ENCODE data around the gene URGCP. TPM values are rescaled to one million over a fixed set of nuclear protein-coding genes. Genes with fewer than 3 reads are reported as not detected.
A peak's percentile ranks its signal among the peaks of the same experiment; 100 is the strongest.

URGCP gene
- total and polyA plus RNA-seq, 3 experiments from 2014 or later, result 33.1 to 37.8 (median 34.7) TPM

GRCh38 chr7:43925984-43926797 lies 19.8 kb upstream of the URGCP start, which contains the start of gene UBE2D4:
TSS of gene UBE2D4 (plus strand) at chr7:43926436. CDS start at chr7:43926533, 97 bp downstream.
- H3K27ac ChIP-seq (ENCODE audit: low read depth, low read length), result peak within 1 kb of the TSS; percentile 92
- H3K9me3 ChIP-seq (ENCODE audit: low read length), result no peaks in the 10 kb centered on the region
- DNase-seq, result peak; percentile 79 to 92 (median 86)
- Mint-ChIP-seq H3K4me3 (peak within 1 kb of the TSS; percentile 89 to 99 (median 92)), H3K36me3 (peaks cover 0 to 4% (median 3%) of the 10 kb centered on the region in 3 donors), H3K27me3 (no peaks in the 10 kb centered on the region), H3K9me3 (no peaks in the 10 kb centered on the region), H3K4me1 (peaks cover 21 to 42% (median 34%) of the 10 kb centered on the region in 3 donors), H3K27ac (peak within 1 kb of the TSS; percentile 87 to 98 (median 96))
- H3K27me3 ChIP-seq (ENCODE audit: insufficient read depth, low read length, poor library complexity, severe bottlenecking), result no peaks in the 10 kb centered on the region
- ChIA-PET CTCF (interaction anchor here (1.2 kb wide), 1 partner anchor 13 kb away, joined by 3 read pairs; no protein-coding TSS in a partner anchor), POLR2A (interaction anchor here (1.6 kb wide), 3 partner anchors 19 to 960 kb away, joined by 3 to 10 read pairs (median 7); partner anchors contain the start of genes MRPS24, PURB and URGCP)
- H3K36me3 ChIP-seq (ENCODE audit: insufficient read depth, low read length), result no peaks in the 10 kb centered on the region
- H3K4me3 ChIP-seq (ENCODE audit: low read length), result peak within 1 kb of the TSS; percentile 72
- H3K4me1 ChIP-seq (ENCODE audit: insufficient read depth, low read length), result peaks cover 25% of the 10 kb centered on the region

GRCh38 chr7:43922726-43923125 lies 16.3 kb upstream of the URGCP start:
- POLR2A ChIA-PET, result no interaction called here
- Mint-ChIP-seq H3K27ac (peak overlapping the region in 1 of 8 donors; percentile 2), H3K36me3 (peaks cover 0 to 18% (median 3%) of the 10 kb centered on the region in 3 donors)

GRCh38 chr7:43921423-43921822 lies 15.0 kb upstream of the URGCP start:
- no peaks in the 10 kb centered on the region for H3K9me3 Mint-ChIP-seq
- peaks cover 13 to 36% (median 16%) of the 10 kb centered on the region in 3 donors for H3K4me1 Mint-ChIP-seq
- H3K4me3 Mint-ChIP-seq, result no peak overlapping the region
- Histone ChIP-seq H3K36me3 (ENCODE audit: insufficient read depth, low read length) (no peaks in the 10 kb centered on the region), H3K4me3 (ENCODE audit: low read length) (no peak overlapping the region), H3K27ac (ENCODE audit: low read depth, low read length) (no peak overlapping the region), H3K27me3 (ENCODE audit: insufficient read depth, low read length, poor library complexity, severe bottlenecking) (no peaks in the 10 kb centered on the region), H3K4me1 (ENCODE audit: insufficient read depth, low read length) (peaks cover 14% of the 10 kb centered on the region), H3K9me3 (ENCODE audit: low read length) (no peaks in the 10 kb centered on the region)
- ChIA-PET CTCF (no interaction called here), POLR2A (no interaction called here)
- H3K27ac Mint-ChIP-seq, result no peak overlapping the region
- H3K36me3 Mint-ChIP-seq, result peaks cover 0 to 18% (median 3%) of the 10 kb centered on the region in 3 donors
- no peak for DNase-seq
- no peaks in the 10 kb centered on the region for H3K27me3 Mint-ChIP-seq

More at GRCh38 chr7:43922726-43923125, 16.3 kb upstream of the URGCP start:
- no peak overlapping the region for H3K27ac ChIP-seq (ENCODE audit: low read depth, low read length)
- CTCF ChIA-PET, result no interaction called here
- H3K4me3 Mint-ChIP-seq, result no peak overlapping the region
- no peaks in the 10 kb centered on the region for H3K36me3 ChIP-seq (ENCODE audit: insufficient read depth, low read length)
- no peak for DNase-seq
- H3K9me3 Mint-ChIP-seq, result no peaks in the 10 kb centered on the region
- no peaks in the 10 kb centered on the region for H3K27me3 Mint-ChIP-seq
- no peak overlapping the region for H3K4me3 ChIP-seq (ENCODE audit: low read length)
- peaks cover 21 to 46% (median 26%) of the 10 kb centered on the region in 3 donors for H3K4me1 Mint-ChIP-seq
- H3K4me1 ChIP-seq (ENCODE audit: insufficient read depth, low read length), result peaks cover 25% of the 10 kb centered on the region
- no peaks in the 10 kb centered on the region for H3K27me3 ChIP-seq (ENCODE audit: insufficient read depth, low read length, poor library complexity, severe bottlenecking)
- H3K9me3 ChIP-seq (ENCODE audit: low read length), result no peaks in the 10 kb centered on the region

- no peaks in the 10 kb centered on the region for H3K36me3 ChIP-seq (ENCODE audit: insufficient read depth, low read length)
- Mint-ChIP-seq H3K4me1 (peaks cover 0 to 10% (median 3%) of the 10 kb centered on the region in 3 donors), H3K27ac (no peak overlapping the region), H3K27me3 (no peaks in the 10 kb centered on the region), H3K9me3 (no peaks in the 10 kb centered on the region), H3K36me3 (peaks cover 0 to 15% (median 4%) of the 10 kb centered on the region in 3 donors), H3K4me3 (no peak overlapping the region)
- H3K27me3 ChIP-seq (ENCODE audit: insufficient read depth, low read length, poor library complexity, severe bottlenecking), result no peaks in the 10 kb centered on the region
- H3K9me3 ChIP-seq (ENCODE audit: low read length), result no peaks in the 10 kb centered on the region
- ChIA-PET CTCF (no interaction called here), POLR2A (no interaction called here)
- no peak for DNase-seq
- H3K4me3 ChIP-seq (ENCODE audit: low read length), result no peak overlapping the region
- no peak overlapping the region for H3K27ac ChIP-seq (ENCODE audit: low read depth, low read length)
- no peaks in the 10 kb centered on the region for H3K4me1 ChIP-seq (ENCODE audit: insufficient read depth, low read length)
These were observed 9.5 kb upstream of the URGCP start for GRCh38 chr7:43915907-43916306.

GRCh38 chr7:43914795-43915194 lies 8.4 kb upstream of the URGCP start:
- no peak overlapping the region for H3K4me3 Mint-ChIP-seq
- DNase-seq, result no peak
- H3K36me3 ChIP-seq (ENCODE audit: insufficient read depth, low read length), result no peaks in the 10 kb centered on the region
- H3K36me3 Mint-ChIP-seq, result peaks cover 0 to 10% (median 4%) of the 10 kb centered on the region in 3 donors
- no peak overlapping the region for H3K27ac ChIP-seq (ENCODE audit: low read depth, low read length)
- H3K27me3 Mint-ChIP-seq, result no peaks in the 10 kb centered on the region
- ChIA-PET CTCF (no interaction called here), POLR2A (no interaction called here)
- H3K4me1 ChIP-seq (ENCODE audit: insufficient read depth, low read length), result no peaks in the 10 kb centered on the region
- H3K9me3 ChIP-seq (ENCODE audit: low read length), result no peaks in the 10 kb centered on the region
- peaks cover 0 to 7% (median 0%) of the 10 kb centered on the region in 3 donors for H3K4me1 Mint-ChIP-seq
- H3K27me3 ChIP-seq (ENCODE audit: insufficient read depth, low read length, poor library complexity, severe bottlenecking), result no peaks in the 10 kb centered on the region
- H3K9me3 Mint-ChIP-seq, result no peaks in the 10 kb centered on the region
- no peak overlapping the region for H3K27ac Mint-ChIP-seq
- no peak overlapping the region for H3K4me3 ChIP-seq (ENCODE audit: low read length)

- peaks cover 30 to 47% (median 44%) of the 10 kb centered on the region in 3 donors for H3K4me1 Mint-ChIP-seq
- CTCF ChIA-PET, result no interaction called here
- peak overlapping the region; percentile 58 for H3K4me3 ChIP-seq (ENCODE audit: low read length)
These were observed 453 bp downstream of the URGCP start for GRCh38 chr7:43905956-43906330.

GRCh38 chr7:43905209-43905946 lies 1.0 kb downstream of the URGCP start:
- Mint-ChIP-seq H3K4me3 (peak overlapping the region; percentile 88 to 96 (median 95)), H3K4me1 (peaks cover 30 to 51% (median 44%) of the 10 kb centered on the region in 3 donors), H3K27me3 (no peaks in the 10 kb centered on the region), H3K36me3 (peaks cover 0 to 8% (median 0%) of the 10 kb centered on the region in 3 donors), H3K9me3 (no peaks in the 10 kb centered on the region), H3K27ac (peak overlapping the region; percentile 68 to 97 (median 95))
- Histone ChIP-seq H3K36me3 (ENCODE audit: insufficient read depth, low read length) (no peaks in the 10 kb centered on the region), H3K27ac (ENCODE audit: low read depth, low read length) (peak overlapping the region; percentile 57), H3K4me3 (ENCODE audit: low read length) (peak overlapping the region; percentile 58), H3K27me3 (ENCODE audit: insufficient read depth, low read length, poor library complexity, severe bottlenecking) (no peaks in the 10 kb centered on the region), H3K4me1 (ENCODE audit: insufficient read depth, low read length) (peaks cover 20% of the 10 kb centered on the region), H3K9me3 (ENCODE audit: low read length) (no peaks in the 10 kb centered on the region)
- ChIA-PET POLR2A (interaction anchor here (0.7 to 1.5 kb wide), 2 partner anchors 36 to 1556 kb away, joined by 4 to 6 read pairs; partner anchors contain the start of gene MRPS24), CTCF (no interaction called here)
- no peak for DNase-seq

More at GRCh38 chr7:43905956-43906330, 453 bp downstream of the URGCP start:
- H3K9me3 Mint-ChIP-seq, result no peaks in the 10 kb centered on the region
- peak overlapping the region; percentile 68 to 97 (median 95) for H3K27ac Mint-ChIP-seq
- H3K36me3 Mint-ChIP-seq, result peaks cover 0 to 5% (median 0%) of the 10 kb centered on the region in 3 donors
- POLR2A ChIA-PET, result interaction anchor here (1.5 to 1.8 kb wide), 2 partner anchors 21 to 37 kb away, joined by 6 to 7 read pairs; partner anchors contain the start of genes MRPS24 and UBE2D4
- Histone ChIP-seq H3K36me3 (ENCODE audit: insufficient read depth, low read length) (no peaks in the 10 kb centered on the region), H3K9me3 (ENCODE audit: low read length) (no peaks in the 10 kb centered on the region), H3K4me1 (ENCODE audit: insufficient read depth, low read length) (peaks cover 20% of the 10 kb centered on the region), H3K27ac (ENCODE audit: low read depth, low read length) (peak overlapping the region; percentile 57), H3K27me3 (ENCODE audit: insufficient read depth, low read length, poor library complexity, severe bottlenecking) (no peaks in the 10 kb centered on the region)
- no peak for DNase-seq
- peak overlapping the region; percentile 88 to 96 (median 95) for H3K4me3 Mint-ChIP-seq
- H3K27me3 Mint-ChIP-seq, result no peaks in the 10 kb centered on the region
